CD4-positive, alpha-beta T cell (primary cell): Measurements from ENCODE around the gene ANGPTL2. TPM values are rescaled to one million over a fixed set of nuclear protein-coding genes. Genes with fewer than 3 reads are reported as not detected.

Experiments
- ATAC-seq: fragments of 200-7000 bp; cut with Tn5 transposase; one replicate; pipeline ENCODE4 v1.10.0; 2022; ENCODE audit warnings: mild to moderate bottlenecking; ENCODE audit not compliant: poor library complexity
- CTCF ChIA-PET: fragments of 350-600 bp; sonication (Branson Sonifier 250); formaldehyde crosslinking; loops from one replicate; lab custom pipeline; 2021; ENCODE audit warnings: antibody characterized with exemption, inconsistent platforms; lab: Charles Lee
- POLR2A ChIA-PET: fragments of 350-600 bp; sonication (Branson Sonifier 250); formaldehyde crosslinking; loops from one replicate; lab custom pipeline; 2021; ENCODE audit warnings: antibody characterized with exemption, inconsistent platforms; lab: Charles Lee
- DNase-seq, 14 experiments: peaks; one replicate each; pipeline ENCODE4 v3.0.0-alpha.2; 2013 to 2020; ENCODE audit warnings: mixed read lengths in 2 of 14
- H3K27ac ChIP-seq, 2 donors: one replicate each; pipeline versions ENCODE4 v1.5.1 to v1.7.0; 2013; ENCODE audit warnings: low read length in 2 of 2, low read depth in 1 of 2, mild to moderate bottlenecking in 1 of 2
- H3K27me3 ChIP-seq, 2 experiments: 1 replicate in 1 of 2; 2 replicates in 1 of 2; pipeline versions ENCODE4 v1.6.1 to v1.7.0; 2013; ENCODE audit warnings: low read length in 2 of 2, control low read depth in 1 of 2, mild to moderate bottlenecking in 1 of 2, moderate library complexity in 1 of 2; ENCODE audit not compliant: insufficient read depth in 2 of 2, control insufficient read depth in 1 of 2
- H3K36me3 ChIP-seq: one replicate; pipeline ENCODE4 v1.6.1; 2013; ENCODE audit warnings: low read length, control low read depth; ENCODE audit not compliant: insufficient read depth
- H3K4me1 ChIP-seq: one replicate; pipeline ENCODE4 v1.6.1; 2013; ENCODE audit warnings: low read length, control low read depth; ENCODE audit not compliant: insufficient read depth
- H3K4me3 ChIP-seq: one replicate; pipeline ENCODE4 v1.5.1; 2013; ENCODE audit warnings: mild to moderate bottlenecking, low read length, moderate library complexity
- H3K9me3 ChIP-seq, 2 experiments: 1 replicate in 1 of 2; 2 replicates in 1 of 2; pipeline versions ENCODE4 v1.6.1 to v1.7.0; 2013; ENCODE audit warnings: low read length in 2 of 2, mild to moderate bottlenecking in 2 of 2, control low read depth in 1 of 2, moderate library complexity in 1 of 2; ENCODE audit not compliant: control insufficient read depth in 1 of 2, insufficient read depth in 1 of 2
- H3K27ac Mint-ChIP-seq: one replicate; pipeline ENCODE4 v1.8.0; 2020; ENCODE audit warnings: mixed read lengths
- H3K27me3 Mint-ChIP-seq: one replicate; pipeline ENCODE4 v1.8.0; 2021; ENCODE audit warnings: mixed read lengths
- H3K36me3 Mint-ChIP-seq: one replicate; pipeline ENCODE4 v1.8.0; 2021; ENCODE audit warnings: low read depth, mixed read lengths
- H3K4me1 Mint-ChIP-seq: one replicate; pipeline ENCODE4 v1.8.0; 2021; ENCODE audit warnings: low read depth, mixed read lengths
- H3K4me3 Mint-ChIP-seq: one replicate; pipeline ENCODE4 v1.8.0; 2020; ENCODE audit warnings: mild to moderate bottlenecking, mixed read lengths
- H3K9me3 Mint-ChIP-seq: one replicate; pipeline ENCODE4 v1.8.0; 2020; ENCODE audit warnings: mixed read lengths
- intact Hi-C, 2 experiments: fragments of 100-400 bp; cut with DNase I in 1 of 2; cut with micrococcal nuclease in 1 of 2; formaldehyde crosslinking; loops; one replicate each; pipeline versions ENCODE4 v1.15.1 to v1.9.0; 2023 to 2025; cut with DNase I, micrococcal nuclease
- total RNA-seq, 174 experiments: library from RNA in 2 of 174; stranded (reverse) in 2 of 174; gene quantifications; one replicate each; pipeline ENCODE4 v1.2.3 and lab custom pipeline; 2021 to 2026
- TF ChIP-seq, protein P1 (sequence below): fragments of 200-600 bp; IDR thresholded peaks from one replicate; pipeline ENCODE4 v1.8.0; 2022; ENCODE audit warnings: antibody characterized with exemption, mild to moderate bottlenecking

ANGPTL2 gene
- total RNA-seq, 2 experiments from 2014 or later = not detected

DNA sequence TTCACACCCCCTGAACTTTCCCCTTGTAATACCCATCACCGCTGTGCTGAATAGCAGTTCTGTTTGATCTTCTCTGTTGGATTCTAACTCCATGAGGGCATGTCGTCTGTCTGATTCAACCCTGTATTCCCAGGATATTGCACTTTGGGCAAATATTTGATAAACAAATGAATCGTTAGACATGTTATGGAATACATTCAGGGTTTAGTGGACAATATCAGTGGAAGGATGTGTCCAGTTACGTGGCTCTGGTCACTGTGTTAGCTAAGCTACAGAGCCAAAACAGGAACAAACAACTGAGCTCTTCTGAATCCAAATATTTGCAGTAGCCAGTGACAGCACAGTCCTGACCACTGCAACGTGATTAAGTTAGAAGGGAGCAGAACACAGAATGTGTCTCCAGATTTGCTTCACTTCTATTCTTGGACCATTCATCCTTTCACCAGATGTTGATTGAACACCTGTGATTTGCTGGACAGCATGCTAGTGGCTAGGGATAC is 13.2 kb downstream of the ANGPTL2 start:
- no peak overlapping the region for H3K4me3 Mint-ChIP-seq
- no peaks in the 10 kb centered on the region for H3K27me3 ChIP-seq
- TF ChIP-seq, protein P1, sequence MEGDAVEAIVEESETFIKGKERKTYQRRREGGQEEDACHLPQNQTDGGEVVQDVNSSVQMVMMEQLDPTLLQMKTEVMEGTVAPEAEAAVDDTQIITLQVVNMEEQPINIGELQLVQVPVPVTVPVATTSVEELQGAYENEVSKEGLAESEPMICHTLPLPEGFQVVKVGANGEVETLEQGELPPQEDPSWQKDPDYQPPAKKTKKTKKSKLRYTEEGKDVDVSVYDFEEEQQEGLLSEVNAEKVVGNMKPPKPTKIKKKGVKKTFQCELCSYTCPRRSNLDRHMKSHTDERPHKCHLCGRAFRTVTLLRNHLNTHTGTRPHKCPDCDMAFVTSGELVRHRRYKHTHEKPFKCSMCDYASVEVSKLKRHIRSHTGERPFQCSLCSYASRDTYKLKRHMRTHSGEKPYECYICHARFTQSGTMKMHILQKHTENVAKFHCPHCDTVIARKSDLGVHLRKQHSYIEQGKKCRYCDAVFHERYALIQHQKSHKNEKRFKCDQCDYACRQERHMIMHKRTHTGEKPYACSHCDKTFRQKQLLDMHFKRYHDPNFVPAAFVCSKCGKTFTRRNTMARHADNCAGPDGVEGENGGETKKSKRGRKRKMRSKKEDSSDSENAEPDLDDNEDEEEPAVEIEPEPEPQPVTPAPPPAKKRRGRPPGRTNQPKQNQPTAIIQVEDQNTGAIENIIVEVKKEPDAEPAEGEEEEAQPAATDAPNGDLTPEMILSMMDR = no peak
- H3K27ac ChIP-seq = no peak overlapping the region
- DNase-seq = no peak
- H3K4me1 ChIP-seq = no peaks in the 10 kb centered on the region
- H3K4me3 ChIP-seq = no peak overlapping the region
- no peak overlapping the region for H3K27ac Mint-ChIP-seq
- no peaks in the 10 kb centered on the region for H3K9me3 ChIP-seq
- no peaks in the 10 kb centered on the region for H3K4me1 Mint-ChIP-seq
- no peak for ATAC-seq
- ChIA-PET POLR2A (no interaction called here), CTCF (no interaction called here)
- H3K27me3 Mint-ChIP-seq = no peaks in the 10 kb centered on the region
- intact Hi-C loops = no loop called here
- no peaks in the 10 kb centered on the region for H3K9me3 Mint-ChIP-seq
- no peaks in the 10 kb centered on the region for H3K36me3 ChIP-seq
- no peaks in the 10 kb centered on the region for H3K36me3 Mint-ChIP-seq

DNA sequence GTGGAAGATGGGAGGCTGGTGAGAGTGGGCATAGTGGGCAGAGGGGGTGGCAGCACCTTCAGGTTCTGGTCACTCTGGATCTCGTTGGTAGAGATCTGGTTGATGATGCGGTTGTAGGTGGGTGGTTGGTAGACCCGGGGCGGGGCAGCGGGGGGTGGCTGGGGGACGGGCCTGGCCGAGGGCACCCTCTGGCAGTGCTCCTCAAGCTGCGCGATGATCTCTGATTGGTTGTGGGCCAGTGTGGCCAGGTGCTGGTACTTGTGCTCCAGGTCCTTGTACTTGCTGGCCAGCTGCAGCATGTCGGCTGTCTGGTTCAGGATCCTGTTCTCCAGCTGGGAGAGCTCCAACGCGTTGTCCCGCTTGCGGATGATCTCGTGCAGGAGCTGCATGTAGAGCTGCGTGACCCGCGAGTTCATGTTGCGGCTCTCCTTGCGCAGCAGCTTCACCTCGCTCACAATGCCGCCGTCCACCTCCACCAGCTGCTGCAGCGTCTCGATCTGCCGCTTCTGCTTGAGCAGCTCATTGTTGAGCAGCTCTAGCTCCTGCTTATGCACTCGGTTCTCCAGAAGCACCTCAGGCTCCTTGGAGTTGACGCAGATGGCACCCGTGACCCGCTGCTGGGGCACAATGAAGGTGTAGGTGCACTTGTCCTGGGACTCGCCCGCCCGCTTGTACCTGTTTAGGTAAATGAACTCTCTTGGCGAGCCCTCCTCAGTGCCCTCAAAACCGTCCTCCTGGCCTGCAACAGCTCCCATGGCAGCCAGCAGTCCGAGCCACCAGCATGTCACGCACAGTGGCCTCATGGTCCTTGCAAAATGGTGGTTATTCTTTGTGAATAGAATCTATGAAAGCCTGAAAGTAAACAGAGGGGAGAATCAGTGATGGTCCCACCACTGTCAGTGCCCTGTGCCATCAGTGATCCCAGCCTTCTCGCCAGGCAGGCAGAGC is 14.2 kb downstream of the ANGPTL2 start:
- H3K36me3 Mint-ChIP-seq = no peaks in the 10 kb centered on the region
- POLR2A ChIA-PET = no interaction called here
- no peaks in the 10 kb centered on the region for H3K27me3 Mint-ChIP-seq
- H3K9me3 Mint-ChIP-seq = no peaks in the 10 kb centered on the region
- no peaks in the 10 kb centered on the region for H3K36me3 ChIP-seq
- no peaks in the 10 kb centered on the region for H3K27me3 ChIP-seq
- no peak overlapping the region for H3K27ac Mint-ChIP-seq
- H3K4me1 Mint-ChIP-seq = no peaks in the 10 kb centered on the region
- ATAC-seq (no peak), DNase-seq (no peak)
- H3K4me1 ChIP-seq = no peaks in the 10 kb centered on the region
- no peak overlapping the region for H3K4me3 Mint-ChIP-seq
- CTCF ChIA-PET = no interaction called here
- TF ChIP-seq, protein P1 = no peak
- intact Hi-C loops = no loop called here
- H3K27ac ChIP-seq = no peak overlapping the region
- no peak overlapping the region for H3K4me3 ChIP-seq
- H3K9me3 ChIP-seq = no peaks in the 10 kb centered on the region

DNA sequence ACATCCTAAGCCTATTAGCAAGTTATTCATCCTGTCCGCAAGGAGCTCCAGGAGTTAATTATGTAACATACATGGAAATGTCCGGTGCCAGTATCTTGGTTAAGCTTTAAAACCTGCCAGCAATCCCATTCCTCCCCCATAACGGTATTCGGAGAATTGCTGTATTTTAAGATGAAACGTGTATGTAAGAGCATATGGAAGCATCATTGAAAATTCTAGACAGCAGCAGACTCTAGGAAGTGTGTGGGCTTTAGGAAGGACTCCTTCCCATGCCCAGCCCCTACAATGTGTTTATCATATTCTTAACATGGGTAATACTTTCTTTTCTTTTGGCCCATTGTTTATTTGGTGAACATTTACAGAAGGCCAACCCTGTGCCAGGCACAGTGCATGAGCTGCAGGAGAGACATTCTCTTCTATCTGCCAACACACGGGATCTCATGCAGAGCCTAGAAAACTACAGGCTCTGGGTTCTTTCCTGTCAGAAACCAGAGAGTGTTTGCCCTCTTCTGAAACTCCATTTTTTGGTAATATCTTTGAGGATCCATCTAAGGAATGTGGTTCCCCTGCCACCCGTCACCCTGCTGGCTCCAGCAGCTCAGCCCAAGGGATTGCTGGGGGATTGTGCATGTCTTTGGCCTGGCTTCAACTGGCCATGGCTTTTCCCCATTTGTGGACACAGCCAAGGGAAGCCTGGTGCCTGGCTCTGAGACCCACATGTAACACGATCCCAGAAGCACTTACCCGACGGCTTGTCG is 15.1 kb downstream of the ANGPTL2 start:
- no peak overlapping the region for H3K4me3 Mint-ChIP-seq
- H3K27me3 ChIP-seq = no peaks in the 10 kb centered on the region
- no peak overlapping the region for H3K27ac ChIP-seq
- H3K4me1 ChIP-seq = no peaks in the 10 kb centered on the region
- CTCF ChIA-PET = no interaction called here
- POLR2A ChIA-PET = no interaction called here
- H3K27me3 Mint-ChIP-seq = no peaks in the 10 kb centered on the region
- no peaks in the 10 kb centered on the region for H3K9me3 ChIP-seq
- H3K36me3 Mint-ChIP-seq = no peaks in the 10 kb centered on the region
- DNase-seq = no peak
- intact Hi-C loops = no loop called here
- H3K36me3 ChIP-seq = no peaks in the 10 kb centered on the region
- H3K4me1 Mint-ChIP-seq = no peaks in the 10 kb centered on the region
- H3K4me3 ChIP-seq = no peak overlapping the region
- TF ChIP-seq, protein P1 = no peak
- no peak for ATAC-seq
- H3K9me3 Mint-ChIP-seq = no peaks in the 10 kb centered on the region
- H3K27ac Mint-ChIP-seq = no peak overlapping the region
